Pancreas (tissue), 10 donors: ENCODE measurements around the gene AK8. TPM values are rescaled to one million over a fixed set of nuclear protein-coding genes. Genes with fewer than 3 reads are reported as not detected.

Source experiments
- ATAC-seq, 4 donors: fragments of 200-7000 bp; cut with Tn5 transposase; one replicate each; pipeline versions ENCODE4 v1.8.0 to v1.9.1; 2020; ENCODE audit warnings: mild to moderate bottlenecking in 4 of 4, moderate library complexity in 4 of 4
- DNase-seq, 6 donors: peaks; one replicate each; pipeline ENCODE4 v3.0.0-alpha.2; 2020
- FAIRE-seq: peaks from 2 replicates; lab custom pipeline; 2012; peaks lifted over from hg19 to GRCh38; lab: Jason Lieb, UNC
- H3K27ac ChIP-seq, 4 donors: fragments of 200-600 bp; sonication (generic); 1 replicate in 3 of 4; 2 replicates in 1 of 4; pipeline versions ENCODE4 v1.5.0 to v1.8.0; 2020
- H3K27me3 ChIP-seq, 4 donors: fragments of 200-600 bp; one replicate each; pipeline ENCODE4 v1.8.0; 2021
- H3K36me3 ChIP-seq, 3 donors: fragments of 200-600 bp; sonication (generic) in 1 of 3; one replicate each; pipeline versions ENCODE4 v1.5.0 to v1.8.0; 2020 to 2021
- H3K4me1 ChIP-seq, 3 donors: fragments of 200-600 bp; one replicate each; pipeline ENCODE4 v1.8.0; 2021
- H3K4me3 ChIP-seq, 4 donors: fragments of 200-600 bp; sonication (generic) in 2 of 4; one replicate each; pipeline versions ENCODE4 v1.5.0 to v1.8.0; 2020 to 2021
- H3K9me3 ChIP-seq, 4 donors: fragments of 200-600 bp; one replicate each; pipeline ENCODE4 v1.8.0; 2021
- CTCF ChIP-seq, 4 donors: fragments of 200-600 bp; sonication (generic) in 3 of 4; IDR thresholded peaks; one replicate each; pipeline versions ENCODE4 v1.5.0 to v1.8.0; 2021; ENCODE audit warnings: antibody characterized with exemption in 4 of 4
- WGBS, 2 donors: extraction: QIAGEN DNeasy Blood & Tissue Kit; methylation state at CpG; one replicate each; pipeline ENCODE4 v1.1.7; 2013; 5-methylcytosine and 5-hydroxymethylcytosine counted together
- intact Hi-C, 3 donors: fragments of 100-400 bp; cut with DNase I; formaldehyde crosslinking; loops; one replicate each; pipeline versions ENCODE4 v1.11.1 to v1.14.2; 2022
- polyA plus RNA-seq, 2 donors: library from polyadenylated mRNA; stranded (reverse); fragments of 200-250 nt; gene quantifications; one replicate each; pipeline ENCODE4 v1.2.3, GENCODE V29; 2013
- total RNA-seq, 6 donors: library from RNA; stranded (reverse); fragmentation: NEBNext Ultra II Directional in 4 of 6; extraction: Animal tissue kit (Norgen Biotek cat#: 25700) in 4 of 6; gene quantifications; one replicate each; pipeline versions ENCODE4 v1.2.1 to v1.2.4, GENCODE V29; 2021 to 2023
- donor health status: healthy with polysubstance abuse.
- donor health status: DM: no; HTN: no; CAD: no; lungs with moderate emphysema.
- donor health status: DM: no; HTN: no; CAD: no.
- donor health status: control.
- donor health status: control.
- donor health status: Bipolar disorder and iron deficiency.
- donor health status: DM: yes; HTN: yes; CAD: no.
- donor health status: DM: no; HTN: no; CAD: no.
- donor health status: DM: no; HTN: no; CAD: no.
- donor health status: DM: yes; HTN: yes; CAD: no.

The AK8 gene
- total and polyA plus RNA-seq, 8 donors = 0.19 to 1.0 (median 0.67) TPM

GRCh38 chr9:132840980-132841379 lies 37.1 kb downstream of the AK8 start:
- H3K4me1 ChIP-seq = no peaks in the 10 kb centered on the region
- intact Hi-C loops = no loop called here
- no peaks in the 10 kb centered on the region for H3K36me3 ChIP-seq
- FAIRE-seq (no peak), DNase-seq (no peak), ATAC-seq (no peak)
- H3K27me3 ChIP-seq = no peaks in the 10 kb centered on the region
- no peak overlapping the region for H3K4me3 ChIP-seq
- no peaks in the 10 kb centered on the region for H3K9me3 ChIP-seq
- TF ChIP-seq CTCF (IDR thresholded peaks at IDR 0.05) = no peak
- no peak overlapping the region for H3K27ac ChIP-seq
- WGBS, 2 donors = 85 to 87% methylated on average over 13 of the region's 13 CpGs

GRCh38 chr9:132838291-132838690 lies 39.8 kb downstream of the AK8 start:
- Histone ChIP-seq H3K27ac (no peak overlapping the region), H3K27me3 (no peaks in the 10 kb centered on the region), H3K36me3 (no peaks in the 10 kb centered on the region), H3K4me3 (no peak overlapping the region), H3K4me1 (no peaks in the 10 kb centered on the region), H3K9me3 (no peaks in the 10 kb centered on the region)
- intact Hi-C loops = no loop called here
- 79 to 83% methylated on average over 4 of the region's 4 CpGs for WGBS, 2 donors
- ATAC-seq (no peak), FAIRE-seq (no peak), DNase-seq (peak in 1 of 6 donors; percentile 7)
- no peak for TF ChIP-seq CTCF (IDR thresholded peaks at IDR 0.05)

GRCh38 chr9:132837501-132838286 lies 40.4 kb downstream of the AK8 start:
- TF ChIP-seq CTCF (IDR thresholded peaks at IDR 0.05) = no peak
- no peaks in the 10 kb centered on the region for H3K4me1 ChIP-seq
- DNase-seq (peak in 1 of 6 donors; percentile 15), ATAC-seq (no peak), FAIRE-seq (no peak)
- H3K4me3 ChIP-seq = no peak overlapping the region
- intact Hi-C loops = no loop called here
- no peaks in the 10 kb centered on the region for H3K36me3 ChIP-seq
- H3K9me3 ChIP-seq = no peaks in the 10 kb centered on the region
- WGBS, 2 donors = 74 to 79% methylated on average over 16 of the region's 16 CpGs
- no peaks in the 10 kb centered on the region for H3K27me3 ChIP-seq
- no peak overlapping the region for H3K27ac ChIP-seq

GRCh38 chr9:132834343-132834742 lies 43.7 kb downstream of the AK8 start:
- H3K4me3 ChIP-seq = no peak overlapping the region
- no peak for FAIRE-seq
- intact Hi-C loops = no loop called here
- TF ChIP-seq CTCF (IDR thresholded peaks at IDR 0.05) = no peak
- no peaks in the 10 kb centered on the region for H3K36me3 ChIP-seq
- H3K4me1 ChIP-seq = no peaks in the 10 kb centered on the region
- H3K9me3 ChIP-seq = no peaks in the 10 kb centered on the region
- no peak overlapping the region for H3K27ac ChIP-seq
- no peak for DNase-seq
- no peaks in the 10 kb centered on the region for H3K27me3 ChIP-seq
- no peak for ATAC-seq
- 75 to 80% methylated on average over 7 of the region's 7 CpGs for WGBS, 2 donors

- no peak for ATAC-seq
- FAIRE-seq = no peak
- TF ChIP-seq CTCF (IDR thresholded peaks at IDR 0.05) = no peak
Measured at GRCh38 chr9:132833550-132834121, 44.4 kb downstream of the AK8 start.

More at GRCh38 chr9:132833550-132834121, 44.4 kb downstream of the AK8 start:
- no peak overlapping the region for H3K27ac ChIP-seq
- peak in 1 of 6 donors; percentile 29 for DNase-seq
- intact Hi-C loops = no loop called here
- WGBS, 2 donors = 77 to 78% methylated on average over 24 of the region's 24 CpGs
- H3K27me3 ChIP-seq = no peaks in the 10 kb centered on the region
- no peak overlapping the region for H3K4me3 ChIP-seq
- H3K9me3 ChIP-seq = no peaks in the 10 kb centered on the region
- H3K36me3 ChIP-seq = no peaks in the 10 kb centered on the region
- no peaks in the 10 kb centered on the region for H3K4me1 ChIP-seq
